Stimulated activated CD4-positive, alpha-beta T cell treated with anti-CD3 and anti-CD28 coated beads, Interleukin-4, amount 100 ng/mL, for 1 hour (primary cell): ENCODE results near the gene HSPA2.

ENCODE experiments used
- DNase-seq: peaks from one replicate; pipeline ENCODE4 v3.0.0-alpha.2; 2020

The HSPA2 gene

GRCh38 chr14:64540208-64541202, at the start of gene HSPA2:
HSPA2 (plus strand) TSS chr14:64540741; CDS start chr14:64540850, 109 bp downstream.
- peak; percentile 96 for DNase-seq

GRCh38 chr14:64491637-64492036, 48.9 kb upstream of the HSPA2 start:
- DNase-seq, result no peak

- DNase-seq, result no peak
Observed at GRCh38 chr14:64493455-64493854, 47.1 kb upstream of the HSPA2 start.

DNA sequence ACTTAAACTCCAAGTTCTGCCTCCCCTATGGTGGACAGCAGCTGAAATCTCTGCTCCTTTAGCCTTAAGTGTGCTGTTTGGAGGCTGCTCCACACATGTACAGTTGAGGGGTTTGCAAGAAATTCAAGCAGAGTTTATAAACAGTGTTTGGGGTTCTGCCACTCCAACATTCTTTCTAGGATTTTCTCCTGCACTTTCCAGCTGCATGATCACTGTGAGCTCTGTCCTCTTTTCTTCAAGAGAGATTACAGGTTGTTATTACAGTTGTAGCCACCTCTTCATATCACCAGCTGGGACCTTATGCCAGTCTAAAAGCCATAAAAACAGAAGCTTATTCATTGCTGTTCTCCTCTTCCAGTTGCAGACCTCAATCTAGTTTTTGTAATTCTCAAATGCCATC, 45.3 kb upstream of the HSPA2 start:
- DNase-seq, result no peak

- DNase-seq, result no peak
Observed at GRCh38 chr14:64496764-64497163, 43.8 kb upstream of the HSPA2 start.

DNA sequence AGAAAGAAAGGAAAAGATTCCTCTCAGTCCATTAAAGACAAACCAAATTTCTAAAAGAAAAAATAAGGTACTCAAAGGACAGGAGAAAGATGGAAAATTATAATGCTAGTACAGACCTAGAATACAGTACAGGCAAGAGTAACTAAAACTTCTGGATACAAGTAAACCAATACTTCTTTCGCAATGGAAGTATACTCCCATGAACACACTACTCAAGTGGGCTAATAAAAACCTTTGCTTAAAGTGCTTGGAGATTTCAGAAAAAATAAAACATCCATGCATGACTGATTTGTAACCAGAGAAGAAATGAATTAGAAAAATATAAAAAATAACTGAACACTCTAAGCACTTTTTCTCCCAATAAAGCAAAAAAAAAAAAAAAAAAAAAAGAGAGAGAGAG, 40.5 kb upstream of the HSPA2 start:
- no peak for DNase-seq

DNA sequence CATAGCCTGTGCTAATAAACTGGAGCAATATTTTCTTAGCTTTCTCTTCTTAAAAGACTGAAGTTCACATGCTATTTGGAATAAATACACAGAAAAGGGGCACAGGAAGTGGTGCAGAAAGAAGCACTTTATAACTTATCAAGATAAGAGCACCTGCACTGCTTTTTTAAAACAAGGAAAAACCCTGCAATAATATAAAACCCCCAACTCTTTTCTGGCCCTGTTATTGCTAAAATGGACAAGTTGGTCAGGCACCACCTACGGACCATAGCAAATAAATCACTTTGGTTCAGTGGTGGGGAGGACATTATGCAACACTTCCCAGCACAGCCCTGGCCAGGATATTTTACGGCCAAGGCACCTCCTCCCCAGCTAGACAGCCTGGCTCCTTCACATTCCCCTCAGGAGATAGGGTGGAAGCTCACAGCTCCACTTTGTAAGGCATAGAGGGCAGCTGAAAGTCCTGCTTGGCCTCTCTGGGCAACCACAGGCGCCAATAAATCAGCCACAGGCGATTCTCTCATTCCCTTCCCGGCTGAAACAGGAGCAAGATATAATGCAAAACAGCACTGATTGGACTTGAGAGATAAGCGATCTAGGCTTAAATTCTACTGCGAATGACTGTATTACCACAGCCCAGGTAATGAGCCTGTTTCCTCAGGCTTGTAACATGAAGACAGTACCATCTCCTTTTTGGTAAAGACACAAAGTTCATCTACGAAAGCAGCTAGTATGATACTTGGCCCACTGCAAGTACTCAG, 39.0 kb upstream of the HSPA2 start:
- DNase-seq, result no peak

DNA sequence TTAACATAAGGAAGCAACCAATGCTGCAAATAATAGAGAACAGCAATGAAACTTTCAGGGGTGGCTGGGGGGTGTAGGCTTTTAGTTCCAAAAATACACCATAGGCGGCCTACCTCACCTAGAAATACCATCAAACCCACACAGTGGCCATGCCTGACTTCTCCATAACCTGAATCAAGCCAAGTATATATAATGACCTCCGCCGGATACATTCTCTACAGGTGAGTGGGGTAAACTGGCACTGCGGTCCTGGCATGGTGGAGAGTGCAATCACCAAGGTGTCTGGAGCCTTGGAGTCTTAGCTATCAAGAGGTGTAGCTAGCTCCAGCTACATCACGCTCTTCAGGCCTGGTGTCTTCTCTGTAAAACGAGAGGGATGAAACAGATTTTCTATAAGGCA, 38.1 kb upstream of the HSPA2 start:
- no peak for DNase-seq

- DNase-seq, result peak; percentile 28
Observed at GRCh38 chr14:64502887-64503433, 37.6 kb upstream of the HSPA2 start.

- DNase-seq, result peak; percentile 90
Observed at GRCh38 chr14:64503434-64504309, 36.9 kb upstream of the HSPA2 start, which contains the start of gene ZBTB25. ZBTB25 (minus strand) TSS chr14:64503838; CDS start chr14:64490533, 13,305 bp downstream.

GRCh38 chr14:64504310-64504896, 36.1 kb upstream of the HSPA2 start, which contains the start of gene ZBTB1:
ZBTB1 (plus strand) TSS chr14:64504770; CDS start chr14:64521505, 16,735 bp downstream.
- peak; percentile 86 for DNase-seq

- peak; percentile 85 for DNase-seq
Observed at GRCh38 chr14:64504897-64505794, 35.4 kb upstream of the HSPA2 start.

DNA sequence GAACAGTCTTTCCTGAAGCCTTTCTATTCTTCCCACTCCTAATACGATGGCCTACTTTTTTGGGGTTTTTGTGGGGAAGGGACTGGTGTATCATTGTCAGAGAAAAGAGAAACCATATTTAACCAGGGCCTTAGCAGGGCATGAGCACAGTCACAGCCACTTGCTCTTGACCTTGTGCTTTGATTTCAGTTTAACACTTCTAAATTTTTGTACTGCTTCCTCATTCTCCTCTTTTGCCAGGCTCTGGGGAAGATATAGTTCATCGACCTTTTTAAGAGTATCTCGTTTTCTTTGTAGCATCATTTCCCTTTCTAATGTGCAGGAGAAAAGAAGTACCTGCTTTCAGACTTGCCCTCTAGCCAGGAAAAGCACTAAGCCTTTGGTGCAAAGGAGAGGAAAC, 33.8 kb upstream of the HSPA2 start:
- no peak for DNase-seq

- peak; percentile 42 for DNase-seq
Observed at GRCh38 chr14:64507376-64508156, 33.0 kb upstream of the HSPA2 start.

GRCh38 chr14:64508215-64508776, 32.2 kb upstream of the HSPA2 start:
- DNase-seq, result no peak

- no peak for DNase-seq
Observed at GRCh38 chr14:64509036-64509435, 31.5 kb upstream of the HSPA2 start.

DNA sequence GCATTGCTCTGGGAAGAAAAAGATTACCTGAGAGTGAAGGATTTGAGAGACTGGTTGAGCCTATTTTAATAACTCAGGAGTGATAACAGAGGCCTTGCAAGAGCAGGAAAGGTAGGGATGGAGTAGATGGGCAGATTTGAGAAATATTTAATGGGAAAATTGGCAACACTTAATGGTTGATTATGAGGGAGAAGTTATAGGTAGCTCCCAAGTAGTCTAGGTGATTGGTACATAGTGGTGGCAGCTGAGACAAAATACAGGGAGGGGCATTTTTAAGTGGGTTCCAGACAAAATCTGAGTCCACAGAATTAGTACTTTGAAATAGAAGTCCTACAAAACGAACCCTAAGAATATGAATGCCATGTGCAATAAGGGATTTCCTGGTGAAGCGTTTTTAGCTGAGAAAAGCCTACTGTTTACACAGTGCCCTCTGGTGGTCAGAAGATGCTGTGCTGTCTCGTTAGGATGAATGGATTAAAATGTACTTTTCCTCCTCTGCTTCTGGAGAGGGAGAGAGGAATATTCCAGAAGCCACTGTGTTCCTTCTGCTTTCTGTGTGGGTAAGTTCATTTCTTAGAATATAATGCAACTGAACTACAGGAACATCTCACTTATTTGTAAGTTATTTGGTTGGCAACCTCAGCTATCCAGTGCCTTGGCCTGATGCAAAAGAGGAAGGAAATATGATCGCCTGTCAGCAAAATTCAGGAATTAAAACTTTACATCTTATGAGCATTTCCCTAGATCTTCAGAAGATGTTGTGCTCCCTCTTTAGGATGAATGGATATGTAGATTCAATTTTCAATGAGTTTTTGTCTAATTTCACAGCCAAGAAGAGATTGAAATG, 29.5 kb upstream of the HSPA2 start:
- DNase-seq, result peak; percentile 45

- DNase-seq, result no peak
Observed at GRCh38 chr14:64513271-64513670, 27.3 kb upstream of the HSPA2 start.

- no peak for DNase-seq
Observed at GRCh38 chr14:64515053-64515452, 25.5 kb upstream of the HSPA2 start.
